BE2C (cell line): Measurements from ENCODE around the gene RIOX2.

ENCODE experiments used
- DNase-seq: peaks from one replicate; pipeline ENCODE4 v3.0.0-alpha.2; 2020
- H3K27me3 ChIP-seq: fragments of 250-450 bp; sonication (Bioruptor Pico); 2 replicates; pipeline ENCODE4 v1.5.1; 2020; ENCODE audit warnings: mild to moderate bottlenecking
- H3K36me3 ChIP-seq: fragments of 250-450 bp; sonication (Bioruptor Pico); 2 replicates; pipeline ENCODE4 v1.5.1; 2020; ENCODE audit warnings: mild to moderate bottlenecking
- H3K4me1 ChIP-seq: fragments of 250-450 bp; sonication (Bioruptor Pico); 2 replicates; pipeline ENCODE4 v1.5.1; 2020
- H3K4me3 ChIP-seq: 2 replicates; pipeline ENCODE4 v1.5.1; 2011; ENCODE audit warnings: low read depth, low read length
- H3K9me3 ChIP-seq: fragments of 250-450 bp; sonication (Bioruptor Pico); 2 replicates; pipeline ENCODE4 v1.5.1; 2020
- TF ChIP-seq, protein P1 (sequence below): IDR thresholded peaks from 2 replicates; pipeline ENCODE4 v1.5.1; 2012; ENCODE audit warnings: mild to moderate bottlenecking, low read depth, low read length

RIOX2 gene

DNA sequence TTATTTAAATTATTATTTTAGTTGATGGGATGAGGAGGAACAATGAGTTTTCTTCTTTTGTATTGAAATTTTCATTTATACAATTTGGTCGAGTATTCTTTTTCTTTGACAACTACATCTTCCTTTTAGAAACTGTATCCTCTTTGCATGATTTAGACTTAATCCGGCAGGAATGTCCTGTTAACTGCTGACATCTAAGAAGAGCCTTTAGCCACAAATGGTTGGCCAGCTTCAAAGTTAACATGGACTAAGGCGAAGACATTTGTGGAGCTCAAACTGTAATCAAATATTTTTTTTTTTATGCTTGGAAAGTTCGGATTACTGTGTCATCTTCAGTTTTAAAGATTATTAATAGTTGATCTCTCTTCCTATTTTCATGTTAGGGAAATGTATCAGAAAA lies 43.2 kb downstream of the RIOX2 start:
- DNase-seq, result no peak
- Histone ChIP-seq H3K4me3 (no peak overlapping the region), H3K4me1 (no peaks in the 10 kb centered on the region), H3K27me3 (no peaks in the 10 kb centered on the region), H3K36me3 (peaks cover 21% of the 10 kb centered on the region), H3K9me3 (no peaks in the 10 kb centered on the region)
- TF ChIP-seq, protein P1, sequence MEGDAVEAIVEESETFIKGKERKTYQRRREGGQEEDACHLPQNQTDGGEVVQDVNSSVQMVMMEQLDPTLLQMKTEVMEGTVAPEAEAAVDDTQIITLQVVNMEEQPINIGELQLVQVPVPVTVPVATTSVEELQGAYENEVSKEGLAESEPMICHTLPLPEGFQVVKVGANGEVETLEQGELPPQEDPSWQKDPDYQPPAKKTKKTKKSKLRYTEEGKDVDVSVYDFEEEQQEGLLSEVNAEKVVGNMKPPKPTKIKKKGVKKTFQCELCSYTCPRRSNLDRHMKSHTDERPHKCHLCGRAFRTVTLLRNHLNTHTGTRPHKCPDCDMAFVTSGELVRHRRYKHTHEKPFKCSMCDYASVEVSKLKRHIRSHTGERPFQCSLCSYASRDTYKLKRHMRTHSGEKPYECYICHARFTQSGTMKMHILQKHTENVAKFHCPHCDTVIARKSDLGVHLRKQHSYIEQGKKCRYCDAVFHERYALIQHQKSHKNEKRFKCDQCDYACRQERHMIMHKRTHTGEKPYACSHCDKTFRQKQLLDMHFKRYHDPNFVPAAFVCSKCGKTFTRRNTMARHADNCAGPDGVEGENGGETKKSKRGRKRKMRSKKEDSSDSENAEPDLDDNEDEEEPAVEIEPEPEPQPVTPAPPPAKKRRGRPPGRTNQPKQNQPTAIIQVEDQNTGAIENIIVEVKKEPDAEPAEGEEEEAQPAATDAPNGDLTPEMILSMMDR, result no peak

DNA sequence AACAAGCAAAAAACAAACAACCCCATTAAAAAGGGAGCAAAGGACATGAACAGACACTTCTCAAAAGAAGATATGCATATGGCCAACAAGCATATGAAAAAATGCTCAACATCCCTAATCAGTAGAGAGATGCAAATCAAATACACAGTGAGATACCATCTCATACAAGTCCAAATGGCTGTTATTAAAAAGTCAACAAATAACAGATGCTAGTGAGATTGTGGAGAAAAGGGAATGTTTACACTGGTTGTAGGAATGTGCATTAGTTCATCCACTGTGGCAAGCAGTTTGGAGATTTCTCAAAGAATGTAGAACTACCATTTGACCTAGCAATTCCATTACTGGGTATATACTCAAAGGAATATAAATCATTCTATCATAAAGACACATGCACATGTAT lies 44.5 kb downstream of the RIOX2 start:
- no peak for DNase-seq
- Histone ChIP-seq H3K4me3 (no peak overlapping the region), H3K27me3 (no peaks in the 10 kb centered on the region), H3K36me3 (peaks cover 14% of the 10 kb centered on the region), H3K4me1 (no peaks in the 10 kb centered on the region), H3K9me3 (no peaks in the 10 kb centered on the region)
- TF ChIP-seq, protein P1, result no peak

DNA sequence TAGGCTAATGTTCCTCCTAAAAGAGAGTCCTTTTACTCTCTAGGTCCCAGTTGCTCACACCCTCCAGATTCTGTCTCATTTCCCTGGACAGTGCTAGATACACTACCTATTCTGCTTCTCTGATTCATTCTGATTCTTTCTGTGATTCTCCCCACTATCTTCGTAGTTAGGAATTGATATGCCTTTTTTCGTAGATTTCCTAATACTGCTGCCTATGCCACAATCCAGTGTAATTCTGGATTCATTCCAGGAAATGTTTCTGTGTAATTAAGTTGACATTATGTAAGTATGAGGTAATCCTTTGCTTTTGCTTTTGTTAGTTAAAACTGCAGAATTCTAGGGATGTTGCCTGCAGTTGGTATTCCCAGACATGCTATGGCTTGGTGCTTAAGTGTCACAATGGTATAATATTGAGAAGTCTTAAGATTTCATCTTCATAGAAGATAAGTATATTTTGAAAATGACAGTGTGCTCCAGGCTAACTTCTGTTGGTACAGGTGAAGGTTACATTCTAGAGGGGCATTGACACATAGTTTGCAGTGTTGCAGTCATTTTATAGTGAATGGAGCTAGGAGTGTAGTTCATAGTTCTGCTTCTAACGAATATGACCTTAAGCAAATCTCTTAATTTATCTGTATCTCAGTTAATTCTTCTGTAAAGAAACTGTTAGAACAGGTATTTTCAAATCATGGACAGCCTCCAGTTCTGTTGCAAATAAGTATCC lies 54.3 kb downstream of the RIOX2 start:
- peaks cover 18% of the 10 kb centered on the region; the same call in 1 of the 2 replicates for H3K36me3 ChIP-seq
- no peak for DNase-seq
- H3K4me3 ChIP-seq, result no peak overlapping the region
- H3K27me3 ChIP-seq, result no peaks in the 10 kb centered on the region
- peaks cover 34% of the 10 kb centered on the region for H3K4me1 ChIP-seq
- H3K9me3 ChIP-seq, result no peaks in the 10 kb centered on the region
- TF ChIP-seq, protein P1, result no peak

DNA sequence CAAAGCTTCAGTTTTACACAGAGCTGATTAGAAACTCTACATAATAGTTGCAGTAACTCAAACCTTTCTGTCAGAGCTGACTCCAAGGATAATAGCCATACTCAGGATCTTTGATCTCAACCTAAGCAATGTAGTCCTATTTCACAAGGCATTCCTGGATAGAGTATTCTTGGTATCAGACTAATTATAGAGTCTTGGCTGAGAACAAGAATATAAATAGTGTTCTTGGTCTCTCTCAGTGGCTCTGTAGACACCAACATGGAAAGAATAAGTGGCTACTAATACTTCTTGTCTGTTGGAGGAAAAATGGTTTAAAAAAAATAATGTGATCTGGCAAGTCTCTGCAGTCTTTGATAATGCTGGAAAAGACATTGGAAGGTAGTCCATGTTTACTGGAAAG lies 55.7 kb downstream of the RIOX2 start:
- Histone ChIP-seq H3K4me1 (peaks cover 35% of the 10 kb centered on the region), H3K4me3 (no peak overlapping the region), H3K9me3 (no peaks in the 10 kb centered on the region), H3K36me3 (peaks cover 20% of the 10 kb centered on the region; the same call in 1 of the 2 replicates), H3K27me3 (no peaks in the 10 kb centered on the region)
- no peak for DNase-seq
- TF ChIP-seq, protein P1, result no peak

DNA sequence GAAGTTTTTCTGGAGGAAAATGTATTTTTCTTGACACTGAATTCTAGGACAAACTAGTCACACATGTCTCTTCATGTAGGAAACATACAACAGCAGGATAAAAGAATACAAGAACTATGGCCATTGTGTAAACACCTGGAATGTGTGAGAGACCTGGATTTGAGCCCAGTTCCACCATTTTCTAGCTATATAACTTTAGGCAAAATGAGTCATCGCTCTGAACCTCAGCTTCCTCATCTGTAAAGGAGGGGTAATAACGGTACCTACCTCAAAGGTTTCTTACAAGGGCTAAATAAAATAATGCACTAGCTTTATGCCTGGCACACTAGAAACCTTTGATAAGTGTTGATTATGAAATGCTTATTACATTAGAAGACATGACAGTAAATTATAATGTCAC lies 57.8 kb downstream of the RIOX2 start:
- H3K36me3 ChIP-seq, result peaks cover 22% of the 10 kb centered on the region; the same call in 1 of the 2 replicates
- H3K4me1 ChIP-seq, result peaks cover 42% of the 10 kb centered on the region
- TF ChIP-seq, protein P1, result no peak
- H3K9me3 ChIP-seq, result no peaks in the 10 kb centered on the region
- DNase-seq, result no peak
- no peak overlapping the region for H3K4me3 ChIP-seq
- H3K27me3 ChIP-seq, result no peaks in the 10 kb centered on the region

DNA sequence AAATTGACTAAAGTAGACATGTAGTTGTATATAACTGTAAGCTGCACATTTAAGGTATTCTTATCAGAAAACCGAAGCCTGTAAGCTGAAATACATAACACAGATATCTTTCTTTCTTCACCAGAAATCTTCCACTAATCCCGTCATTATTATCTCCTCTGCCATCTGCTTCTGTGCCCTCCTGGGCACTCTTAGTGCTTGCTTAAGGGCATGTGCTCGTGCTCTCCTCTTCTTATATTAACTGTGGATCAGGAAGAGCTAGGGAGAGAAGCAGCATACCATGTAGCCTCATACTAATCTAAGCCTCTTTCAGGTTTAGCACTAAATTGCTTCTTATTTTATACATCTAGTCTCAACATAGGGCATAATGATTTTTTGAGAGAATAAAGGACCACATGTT lies 60.8 kb downstream of the RIOX2 start:
- Histone ChIP-seq H3K9me3 (no peaks in the 10 kb centered on the region), H3K4me3 (no peak overlapping the region), H3K4me1 (peaks cover 17% of the 10 kb centered on the region), H3K36me3 (peaks cover 17% of the 10 kb centered on the region; the same call in 1 of the 2 replicates), H3K27me3 (no peaks in the 10 kb centered on the region)
- TF ChIP-seq, protein P1, result no peak
- no peak for DNase-seq
